NT2/D1 (cell line): ENCODE data around the gene ZNF470.

Source experiments
- SUZ12 ChIP-seq: IDR thresholded peaks from 2 replicates; pipeline ENCODE4 v1.6.1; 2011; ENCODE audit not compliant: insufficient read length, insufficient read depth; ENCODE audit errors: extremely low read depth
- YY1 ChIP-seq: IDR thresholded peaks from 2 replicates; pipeline ENCODE4 v1.6.1; 2011; ENCODE audit not compliant: insufficient read length, insufficient read depth
- ZNF274 ChIP-seq: IDR thresholded peaks from 2 replicates; pipeline ENCODE4 v1.6.1; 2011; ENCODE audit warnings: mild to moderate bottlenecking, low read depth, low read length

DNA sequence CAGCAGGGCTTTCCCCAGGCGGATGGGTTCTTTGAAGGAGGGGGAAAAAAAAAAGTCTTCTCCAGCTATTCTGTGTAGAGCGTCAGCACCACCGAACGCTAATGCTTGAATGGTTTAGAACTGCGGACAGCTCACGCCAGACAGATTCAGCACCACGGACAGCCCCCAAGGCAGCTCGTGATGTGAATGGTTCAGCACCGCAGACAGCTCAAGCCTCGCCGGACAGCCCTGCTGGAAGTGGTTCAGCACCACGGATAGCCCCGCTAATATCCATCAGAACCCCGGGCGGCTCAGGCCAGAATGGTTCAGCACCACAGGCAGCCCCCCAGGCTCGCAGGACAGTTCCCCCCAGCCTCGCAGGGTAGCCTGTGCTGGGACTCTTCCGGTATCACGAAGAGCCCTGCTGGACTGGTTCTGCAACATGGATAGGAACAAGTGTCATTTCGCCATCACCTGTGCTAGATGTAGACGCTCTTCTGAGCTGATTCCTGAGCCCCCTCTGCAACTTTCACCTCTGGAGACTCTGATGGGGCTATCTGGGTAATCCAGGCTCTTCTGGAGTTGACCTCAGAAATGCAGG lies 70.8 kb downstream of the ZNF470 start:
- no peak for TF ChIP-seq ZNF274
- no peak for TF ChIP-seq YY1
- no peak for TF ChIP-seq SUZ12
